Measurements from ENCODE around the gene FNIP2.

The FNIP2 gene

DNA sequence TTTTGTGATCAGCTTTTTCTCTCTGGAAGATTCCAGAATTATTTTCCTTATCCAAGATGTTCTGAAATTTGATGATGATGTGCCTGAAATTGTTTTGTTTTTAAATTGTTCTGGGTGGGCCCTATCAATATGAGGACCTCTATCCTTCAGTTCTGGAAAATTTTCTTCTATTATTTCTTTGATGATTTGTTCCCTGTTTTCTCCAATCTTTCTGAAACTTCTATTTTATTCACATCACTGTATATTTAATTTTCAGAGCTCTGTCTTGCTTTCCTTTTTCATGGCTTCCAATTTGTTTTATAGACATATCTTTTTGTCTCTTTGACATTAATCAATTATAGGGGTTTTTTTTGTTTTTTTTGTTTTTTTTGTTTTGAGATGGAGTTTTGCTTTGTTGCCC lies 12.2 kb upstream of the FNIP2 start:
- Histone ChIP-seq H3K27ac (ENCODE audit: extremely low read depth, low read depth, low read length) (no peak overlapping the region), H3K4me1 (ENCODE audit: control insufficient read depth, insufficient read depth, low read length) (no peaks in the 10 kb centered on the region), H3K4me3 (ENCODE audit: low read depth, low read length) (no peak overlapping the region), H3K9me3 (ENCODE audit: control insufficient read depth, insufficient read depth, low read depth, low read length) (no peaks in the 10 kb centered on the region), H3K36me3 (ENCODE audit: control insufficient read depth in 2 of 2, insufficient read depth in 1 of 2, low read length in 2 of 2) (no peaks in the 10 kb centered on the region)
- TF ChIP-seq HOXA7 (CRISPR knock-in tag; IDR thresholded peaks at IDR 0.05; ENCODE audit: borderline replicate concordance): no peak
- no peak for TF ChIP-seq ZNF248 (tag by site-specific recombination; IDR thresholded peaks at IDR 0.05)
- no peak for TF ChIP-seq ZNF391 (tag by site-specific recombination; IDR thresholded peaks at IDR 0.05; ENCODE audit: borderline replicate concordance, low read depth)
- no peak for TF ChIP-seq GFI1B (tag by site-specific recombination; IDR thresholded peaks at IDR 0.05)
- no peak for TF ChIP-seq ZNF266 (tag by site-specific recombination; IDR thresholded peaks at IDR 0.05; ENCODE audit: low read depth)
- TF ChIP-seq, protein P1, sequence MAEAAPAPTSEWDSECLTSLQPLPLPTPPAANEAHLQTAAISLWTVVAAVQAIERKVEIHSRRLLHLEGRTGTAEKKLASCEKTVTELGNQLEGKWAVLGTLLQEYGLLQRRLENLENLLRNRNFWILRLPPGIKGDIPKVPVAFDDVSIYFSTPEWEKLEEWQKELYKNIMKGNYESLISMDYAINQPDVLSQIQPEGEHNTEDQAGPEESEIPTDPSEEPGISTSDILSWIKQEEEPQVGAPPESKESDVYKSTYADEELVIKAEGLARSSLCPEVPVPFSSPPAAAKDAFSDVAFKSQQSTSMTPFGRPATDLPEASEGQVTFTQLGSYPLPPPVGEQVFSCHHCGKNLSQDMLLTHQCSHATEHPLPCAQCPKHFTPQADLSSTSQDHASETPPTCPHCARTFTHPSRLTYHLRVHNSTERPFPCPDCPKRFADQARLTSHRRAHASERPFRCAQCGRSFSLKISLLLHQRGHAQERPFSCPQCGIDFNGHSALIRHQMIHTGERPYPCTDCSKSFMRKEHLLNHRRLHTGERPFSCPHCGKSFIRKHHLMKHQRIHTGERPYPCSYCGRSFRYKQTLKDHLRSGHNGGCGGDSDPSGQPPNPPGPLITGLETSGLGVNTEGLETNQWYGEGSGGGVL (tag by site-specific recombination; IDR thresholded peaks at IDR 0.05): no peak
- no peak for TF ChIP-seq ZNF211 (tag by site-specific recombination; IDR thresholded peaks at IDR 0.05; ENCODE audit: low read depth)
- TF ChIP-seq ZNF2 (tag by site-specific recombination; IDR thresholded peaks at IDR 0.05): no peak
- no peak for TF ChIP-seq ZNF223 (tag by site-specific recombination; IDR thresholded peaks at IDR 0.05)
- no peak for TF ChIP-seq ZFP37 (tag by site-specific recombination; IDR thresholded peaks at IDR 0.05)
- TF ChIP-seq YY1 (tag by site-specific recombination; IDR thresholded peaks at IDR 0.05): no peak
- no peak for TF ChIP-seq ZNF549 (tag by site-specific recombination; IDR thresholded peaks at IDR 0.05)
- no peak for TF ChIP-seq SP2 (tag by site-specific recombination; IDR thresholded peaks at IDR 0.05)
- TF ChIP-seq ZNF664 (tag by site-specific recombination; IDR thresholded peaks at IDR 0.05): no peak
- CTCF ChIA-PET: no interaction called here
- POLR2A ChIA-PET: no interaction called here

DNA sequence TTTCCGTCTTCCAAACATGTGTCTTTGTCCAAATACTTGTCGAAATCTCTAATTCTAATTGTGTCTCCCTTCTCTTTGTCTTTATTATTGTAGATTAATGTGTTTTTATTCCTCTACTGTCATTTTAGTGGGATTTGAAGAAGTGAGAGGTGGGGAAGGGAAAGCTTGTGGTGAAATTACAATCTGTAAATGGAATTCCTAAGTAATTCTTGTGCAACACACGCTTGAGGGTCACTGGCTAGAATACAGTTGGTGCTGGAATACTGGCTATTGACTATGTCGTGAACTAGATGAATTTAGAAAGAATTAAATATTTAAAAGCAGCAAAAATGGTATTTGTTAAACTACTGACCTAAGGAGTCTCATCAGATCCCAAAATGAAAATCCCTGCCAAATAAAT lies 10.7 kb upstream of the FNIP2 start:
- ChIA-PET CTCF (no interaction called here), POLR2A (no interaction called here)
- H3K4me1 ChIP-seq (ENCODE audit: control insufficient read depth, insufficient read depth, low read length): no peaks in the 10 kb centered on the region
- TF ChIP-seq, protein P2, sequence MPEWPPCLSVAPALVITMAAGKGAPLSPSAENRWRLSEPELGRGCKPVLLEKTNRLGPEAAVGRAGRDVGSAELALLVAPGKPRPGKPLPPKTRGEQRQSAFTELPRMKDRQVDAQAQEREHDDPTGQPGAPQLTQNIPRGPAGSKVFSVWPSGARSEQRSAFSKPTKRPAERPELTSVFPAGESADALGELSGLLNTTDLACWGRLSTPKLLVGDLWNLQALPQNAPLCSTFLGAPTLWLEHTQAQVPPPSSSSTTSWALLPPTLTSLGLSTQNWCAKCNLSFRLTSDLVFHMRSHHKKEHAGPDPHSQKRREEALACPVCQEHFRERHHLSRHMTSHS (tag by site-specific recombination; IDR thresholded peaks at IDR 0.05): no peak
- TF ChIP-seq HOXD13 (CRISPR knock-in tag; IDR thresholded peaks at IDR 0.05; ENCODE audit: borderline replicate concordance) (no peak), GLIS1 (tag by site-specific recombination; IDR thresholded peaks at IDR 0.05) (no peak), ZNF404 (tag by site-specific recombination; IDR thresholded peaks at IDR 0.05) (no peak), ZNF585B (tag by site-specific recombination; IDR thresholded peaks at IDR 0.05) (no peak), ZNF133 (tag by site-specific recombination; IDR thresholded peaks at IDR 0.05) (no peak), ZNF621 (tag by site-specific recombination; IDR thresholded peaks at IDR 0.05) (no peak)
- TF ChIP-seq, protein P3, sequence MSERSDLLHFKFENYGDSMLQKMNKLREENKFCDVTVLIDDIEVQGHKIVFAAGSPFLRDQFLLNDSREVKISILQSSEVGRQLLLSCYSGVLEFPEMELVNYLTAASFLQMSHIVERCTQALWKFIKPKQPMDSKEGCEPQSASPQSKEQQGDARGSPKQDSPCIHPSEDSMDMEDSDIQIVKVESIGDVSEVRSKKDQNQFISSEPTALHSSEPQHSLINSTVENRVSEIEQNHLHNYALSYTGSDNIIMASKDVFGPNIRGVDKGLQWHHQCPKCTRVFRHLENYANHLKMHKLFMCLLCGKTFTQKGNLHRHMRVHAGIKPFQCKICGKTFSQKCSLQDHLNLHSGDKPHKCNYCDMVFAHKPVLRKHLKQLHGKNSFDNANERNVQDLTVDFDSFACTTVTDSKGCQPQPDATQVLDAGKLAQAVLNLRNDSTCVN (tag by site-specific recombination; optimal IDR thresholded peaks at IDR 0.05): no peak
- TF ChIP-seq, protein P4, sequence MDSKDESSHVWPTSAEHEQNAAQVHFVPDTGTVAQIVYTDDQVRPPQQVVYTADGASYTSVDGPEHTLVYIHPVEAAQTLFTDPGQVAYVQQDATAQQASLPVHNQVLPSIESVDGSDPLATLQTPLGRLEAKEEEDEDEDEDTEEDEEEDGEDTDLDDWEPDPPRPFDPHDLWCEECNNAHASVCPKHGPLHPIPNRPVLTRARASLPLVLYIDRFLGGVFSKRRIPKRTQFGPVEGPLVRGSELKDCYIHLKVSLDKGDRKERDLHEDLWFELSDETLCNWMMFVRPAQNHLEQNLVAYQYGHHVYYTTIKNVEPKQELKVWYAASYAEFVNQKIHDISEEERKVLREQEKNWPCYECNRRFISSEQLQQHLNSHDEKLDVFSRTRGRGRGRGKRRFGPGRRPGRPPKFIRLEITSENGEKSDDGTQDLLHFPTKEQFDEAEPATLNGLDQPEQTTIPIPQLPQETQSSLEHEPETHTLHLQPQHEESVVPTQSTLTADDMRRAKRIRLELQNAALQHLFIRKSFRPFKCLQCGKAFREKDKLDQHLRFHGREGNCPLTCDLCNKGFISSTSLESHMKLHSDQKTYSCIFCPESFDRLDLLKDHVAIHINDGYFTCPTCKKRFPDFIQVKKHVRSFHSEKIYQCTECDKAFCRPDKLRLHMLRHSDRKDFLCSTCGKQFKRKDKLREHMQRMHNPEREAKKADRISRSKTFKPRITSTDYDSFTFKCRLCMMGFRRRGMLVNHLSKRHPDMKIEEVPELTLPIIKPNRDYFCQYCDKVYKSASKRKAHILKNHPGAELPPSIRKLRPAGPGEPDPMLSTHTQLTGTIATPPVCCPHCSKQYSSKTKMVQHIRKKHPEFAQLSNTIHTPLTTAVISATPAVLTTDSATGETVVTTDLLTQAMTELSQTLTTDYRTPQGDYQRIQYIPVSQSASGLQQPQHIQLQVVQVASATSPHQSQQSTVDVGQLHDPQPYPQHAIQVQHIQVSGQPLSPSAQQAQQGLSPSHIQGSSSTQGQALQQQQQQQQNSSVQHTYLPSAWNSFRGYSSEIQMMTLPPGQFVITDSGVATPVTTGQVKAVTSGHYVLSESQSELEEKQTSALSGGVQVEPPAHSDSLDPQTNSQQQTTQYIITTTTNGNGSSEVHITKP (tag by site-specific recombination; IDR thresholded peaks at IDR 0.05): no peak
- TF ChIP-seq, protein P5, sequence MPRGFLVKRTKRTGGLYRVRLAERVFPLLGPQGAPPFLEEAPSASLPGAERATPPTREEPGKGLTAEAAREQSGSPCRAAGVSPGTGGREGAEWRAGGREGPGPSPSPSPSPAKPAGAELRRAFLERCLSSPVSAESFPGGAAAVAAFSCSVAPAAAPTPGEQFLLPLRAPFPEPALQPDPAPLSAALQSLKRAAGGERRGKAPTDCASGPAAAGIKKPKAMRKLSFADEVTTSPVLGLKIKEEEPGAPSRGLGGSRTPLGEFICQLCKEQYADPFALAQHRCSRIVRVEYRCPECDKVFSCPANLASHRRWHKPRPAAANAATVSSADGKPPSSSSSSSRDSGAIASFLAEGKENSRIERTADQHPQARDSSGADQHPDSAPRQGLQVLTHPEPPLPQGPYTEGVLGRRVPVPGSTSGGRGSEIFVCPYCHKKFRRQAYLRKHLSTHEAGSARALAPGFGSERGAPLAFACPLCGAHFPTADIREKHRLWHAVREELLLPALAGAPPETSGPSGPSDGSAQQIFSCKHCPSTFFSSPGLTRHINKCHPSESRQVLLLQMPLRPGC (tag by site-specific recombination; IDR thresholded peaks at IDR 0.05): no peak
- TF ChIP-seq, protein P6, sequence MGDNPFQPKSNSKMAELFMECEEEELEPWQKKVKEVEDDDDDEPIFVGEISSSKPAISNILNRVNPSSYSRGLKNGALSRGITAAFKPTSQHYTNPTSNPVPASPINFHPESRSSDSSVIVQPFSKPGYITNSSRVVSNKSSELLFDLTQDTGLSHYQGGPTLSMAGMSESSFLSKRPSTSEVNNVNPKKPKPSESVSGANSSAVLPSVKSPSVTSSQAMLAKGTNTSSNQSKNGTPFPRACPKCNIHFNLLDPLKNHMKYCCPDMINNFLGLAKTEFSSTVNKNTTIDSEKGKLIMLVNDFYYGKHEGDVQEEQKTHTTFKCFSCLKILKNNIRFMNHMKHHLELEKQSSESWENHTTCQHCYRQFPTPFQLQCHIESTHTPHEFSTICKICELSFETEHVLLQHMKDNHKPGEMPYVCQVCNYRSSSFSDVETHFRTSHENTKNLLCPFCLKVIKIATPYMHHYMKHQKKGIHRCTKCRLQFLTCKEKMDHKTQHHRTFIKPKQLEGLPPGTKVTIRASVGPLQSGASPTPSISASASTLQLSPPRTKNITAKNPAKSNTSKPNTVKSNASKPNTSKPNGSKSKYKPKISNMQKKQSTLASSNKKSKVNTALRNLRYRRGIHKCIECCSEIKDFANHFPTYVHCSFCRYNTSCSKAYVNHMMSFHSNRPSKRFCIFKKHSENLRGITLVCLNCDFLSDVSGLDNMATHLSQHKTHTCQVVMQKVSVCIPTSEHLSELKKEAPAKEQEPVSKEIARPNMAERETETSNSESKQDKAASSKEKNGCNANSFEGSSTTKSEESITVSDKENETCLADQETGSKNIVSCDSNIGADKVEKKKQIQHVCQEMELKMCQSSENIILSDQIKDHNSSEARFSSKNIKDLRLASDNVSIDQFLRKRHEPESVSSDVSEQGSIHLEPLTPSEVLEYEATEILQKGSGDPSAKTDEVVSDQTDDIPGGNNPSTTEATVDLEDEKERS (tag by site-specific recombination; IDR thresholded peaks at IDR 0.05): no peak

More for the DNA sequence above, 10.7 kb upstream of the FNIP2 start:
- H3K4me3 ChIP-seq (ENCODE audit: low read depth, low read length): no peak overlapping the region
- no peaks in the 10 kb centered on the region for H3K9me3 ChIP-seq (ENCODE audit: control insufficient read depth, insufficient read depth, low read depth, low read length)
- H3K27ac ChIP-seq (ENCODE audit: extremely low read depth, low read depth, low read length): no peak overlapping the region
- H3K36me3 ChIP-seq (ENCODE audit: control insufficient read depth in 2 of 2, insufficient read depth in 1 of 2, low read length in 2 of 2): no peaks in the 10 kb centered on the region
